Measurements from ENCODE around the gene VAMP1.
"Not testable (repeated sequence)": the region's sequence is repeated elsewhere in the genome, so short reads cannot be mapped to it uniquely, and the experiment has no call there.

- not testable (repeated sequence) for TF ChIP-seq CTCF (conservative IDR thresholded peaks at IDR 0.05); EZH2 (IDR thresholded peaks at IDR 0.05; ENCODE audit: low read depth)
These were observed 7.3 kb upstream of the VAMP1 start for GRCh38 chr12:6477601-6478377.
